Measurements from ENCODE around the gene PCGF3. TPM values are rescaled to one million over a fixed set of nuclear protein-coding genes. Genes with fewer than 3 reads are reported as not detected.

PCGF3 gene
- total RNA-seq, 1 donor from 2014 or later, result 35.2 TPM

- DNase-seq (ENCODE audit: low read depth), result no peak
- no peak overlapping the region for H3K4me3 ChIP-seq (ENCODE audit: low read depth, low read length)
- no peak for TF ChIP-seq CTCF (conservative IDR thresholded peaks at IDR 0.05; ENCODE audit: low read depth, low read length)
Measured at GRCh38 chr4:685679-686412, 19.8 kb upstream of the PCGF3 start.

- TF ChIP-seq CTCF (conservative IDR thresholded peaks at IDR 0.05; ENCODE audit: low read depth, low read length), result no peak
- no peak for DNase-seq (ENCODE audit: low read depth)
- H3K4me3 ChIP-seq (ENCODE audit: low read depth, low read length), result no peak overlapping the region
Measured at GRCh38 chr4:686413-687040, 19.1 kb upstream of the PCGF3 start.

- no peak for TF ChIP-seq CTCF (conservative IDR thresholded peaks at IDR 0.05; ENCODE audit: low read depth, low read length)
- H3K4me3 ChIP-seq (ENCODE audit: low read depth, low read length), result no peak overlapping the region
- peak; percentile 42 for DNase-seq (ENCODE audit: low read depth)
Measured at GRCh38 chr4:687048-687970, 18.3 kb upstream of the PCGF3 start.

GRCh38 chr4:687971-688853, 17.4 kb upstream of the PCGF3 start:
- TF ChIP-seq CTCF (conservative IDR thresholded peaks at IDR 0.05; ENCODE audit: low read depth, low read length), result no peak
- peak overlapping the region; percentile 42 for H3K4me3 ChIP-seq (ENCODE audit: low read depth, low read length)
- DNase-seq (ENCODE audit: low read depth), result no peak

GRCh38 chr4:688854-689681, 16.6 kb upstream of the PCGF3 start, which contains the start of gene SLC49A3:
TSS of gene SLC49A3 (minus strand) at chr4:689151. CDS start at chr4:689127, 24 bp downstream.
- no peak for TF ChIP-seq CTCF (conservative IDR thresholded peaks at IDR 0.05; ENCODE audit: low read depth, low read length)
- H3K4me3 ChIP-seq (ENCODE audit: low read depth, low read length), result peak within 1 kb of the TSS; percentile 42
- DNase-seq (ENCODE audit: low read depth), result no peak
